HEK293T (cell line): ENCODE data around the gene PAQR4.
A peak's percentile ranks its signal among the peaks of the same experiment; 100 is the strongest.

Experiments
- CTCF ChIA-PET: fragments of 350-600 bp; formaldehyde crosslinking; extraction: SDS; loops from one replicate; lab custom pipeline; 2021; ENCODE audit warnings: antibody characterized with exemption, inconsistent platforms; lab: Yijun Ruan, JAX
- POLR2A ChIA-PET: fragments of 350-600 bp; formaldehyde crosslinking; extraction: SDS; loops from one replicate; lab custom pipeline; 2020; ENCODE audit warnings: antibody characterized with exemption, inconsistent platforms; lab: Yijun Ruan, JAX
- DNase-seq: peaks from one replicate; pipeline ENCODE4 v3.0.0; 2012; ENCODE audit warnings: mixed read lengths; ENCODE audit errors: extremely low spot score
- ARNT ChIP-seq: fragments of 450-650 bp; IDR thresholded peaks from 2 replicates; pipeline ENCODE4 v1.6.1; 2017; ENCODE audit warnings: mild to moderate bottlenecking
- BHLHE40 ChIP-seq: fragments of 450-650 bp; IDR thresholded peaks from 2 replicates; pipeline ENCODE4 v1.6.1; 2016; ENCODE audit warnings: mild to moderate bottlenecking, moderate library complexity, borderline replicate concordance
- CTBP1 ChIP-seq: fragments of 450-650 bp; IDR thresholded peaks from 2 replicates; pipeline ENCODE4 v1.6.1; 2016; ENCODE audit warnings: borderline replicate concordance
- ELF4 ChIP-seq: fragments of 450-650 bp; IDR thresholded peaks from 2 replicates; pipeline ENCODE4 v1.6.1; 2017; ENCODE audit warnings: antibody characterized with exemption
- FOXA1 ChIP-seq: fragments of 450-650 bp; IDR thresholded peaks from 2 replicates; pipeline ENCODE4 v1.6.1; 2016; ENCODE audit warnings: mild to moderate bottlenecking
- FOXK2 ChIP-seq: fragments of 450-650 bp; IDR thresholded peaks from 2 replicates; pipeline ENCODE4 v1.6.1; 2016; ENCODE audit warnings: mild to moderate bottlenecking
- FOXM1 ChIP-seq: fragments of 450-650 bp; IDR thresholded peaks from 2 replicates; pipeline ENCODE4 v1.6.1; 2017; ENCODE audit warnings: mild to moderate bottlenecking, borderline replicate concordance
- HDGF ChIP-seq: fragments of 450-650 bp; IDR thresholded peaks from 2 replicates; pipeline ENCODE4 v1.6.1; 2017; ENCODE audit warnings: antibody characterized with exemption, borderline replicate concordance
- L3MBTL2 ChIP-seq: fragments of 450-650 bp; conservative IDR thresholded peaks from 2 replicates; pipeline ENCODE4 v1.6.1; 2016; ENCODE audit warnings: mild to moderate bottlenecking
- LEF1 ChIP-seq: fragments of 450-650 bp; IDR thresholded peaks from 2 replicates; pipeline ENCODE4 v1.6.1; 2017; ENCODE audit warnings: mild to moderate bottlenecking, borderline replicate concordance
- NFRKB ChIP-seq: fragments of 450-650 bp; IDR thresholded peaks from 2 replicates; pipeline ENCODE4 v1.6.1; 2016; ENCODE audit warnings: mild to moderate bottlenecking, moderate library complexity
- SP1 ChIP-seq: fragments of 450-650 bp; IDR thresholded peaks from 2 replicates; pipeline ENCODE4 v1.6.1; 2017
- SUZ12 ChIP-seq: fragments of 450-650 bp; IDR thresholded peaks from 2 replicates; pipeline ENCODE4 v1.6.1; 2016; ENCODE audit warnings: mild to moderate bottlenecking
- TARDBP ChIP-seq: fragments of 450-650 bp; IDR thresholded peaks from 2 replicates; pipeline ENCODE4 v1.6.1; 2016
- ZNF384 ChIP-seq: fragments of 450-650 bp; IDR thresholded peaks from 2 replicates; pipeline ENCODE4 v1.6.1; 2016
- TF ChIP-seq, protein P1 (sequence below): fragments of 450-650 bp; IDR thresholded peaks from 2 replicates; pipeline ENCODE4 v1.6.1; 2016

PAQR4 gene

DNA sequence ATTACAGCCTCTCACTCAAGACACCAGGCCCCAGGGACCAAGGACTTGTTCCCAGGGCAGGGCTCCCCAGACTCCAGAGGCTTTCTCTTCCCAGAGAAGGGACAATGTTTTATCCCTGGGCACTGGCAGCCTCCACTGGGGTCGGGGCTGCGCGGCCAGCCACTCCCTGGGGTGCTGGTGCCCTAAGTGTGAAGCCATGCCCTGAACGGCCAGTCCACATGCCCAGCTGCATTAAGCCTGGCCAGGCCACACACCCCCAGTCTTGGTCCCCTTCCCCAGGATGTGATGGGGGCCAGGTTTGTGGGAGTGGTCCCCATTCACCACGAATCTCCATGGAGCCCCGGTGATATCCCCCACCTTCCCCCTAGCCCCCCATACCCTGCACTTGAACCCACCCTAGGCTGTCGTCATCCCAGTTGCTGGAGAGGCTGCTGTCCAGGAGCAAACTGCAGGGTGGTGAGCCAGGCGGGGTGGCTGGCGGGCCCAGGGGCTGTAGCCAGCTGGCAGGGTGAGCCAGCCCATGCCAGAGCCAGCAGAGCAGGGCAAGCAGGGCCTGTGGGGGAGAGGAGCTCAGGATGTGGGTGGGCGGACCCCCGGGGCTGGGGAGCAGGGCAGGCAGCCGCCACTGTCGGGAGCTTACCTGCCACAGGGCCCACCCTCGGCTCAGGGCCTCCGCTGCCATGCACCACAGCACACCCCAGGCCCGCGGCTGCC lies 4.6 kb downstream of the PAQR4 start:
- ChIA-PET POLR2A (interaction anchor here (0.7 to 2.5 kb wide), 3 partner anchors 10 to 146 kb away, joined by 3 to 12 read pairs (median 3); partner anchors contain the start of genes KREMEN2 and TNFRSF12A), CTCF (interaction anchor here (1.6 kb wide), 1 partner anchor 45 kb away, joined by 5 read pairs; no protein-coding TSS in a partner anchor)
- no peak for TF ChIP-seq FOXK2
- TF ChIP-seq TARDBP = no peak
- TF ChIP-seq FOXM1 = no peak
- no peak for TF ChIP-seq SUZ12
- DNase-seq = no peak

DNA sequence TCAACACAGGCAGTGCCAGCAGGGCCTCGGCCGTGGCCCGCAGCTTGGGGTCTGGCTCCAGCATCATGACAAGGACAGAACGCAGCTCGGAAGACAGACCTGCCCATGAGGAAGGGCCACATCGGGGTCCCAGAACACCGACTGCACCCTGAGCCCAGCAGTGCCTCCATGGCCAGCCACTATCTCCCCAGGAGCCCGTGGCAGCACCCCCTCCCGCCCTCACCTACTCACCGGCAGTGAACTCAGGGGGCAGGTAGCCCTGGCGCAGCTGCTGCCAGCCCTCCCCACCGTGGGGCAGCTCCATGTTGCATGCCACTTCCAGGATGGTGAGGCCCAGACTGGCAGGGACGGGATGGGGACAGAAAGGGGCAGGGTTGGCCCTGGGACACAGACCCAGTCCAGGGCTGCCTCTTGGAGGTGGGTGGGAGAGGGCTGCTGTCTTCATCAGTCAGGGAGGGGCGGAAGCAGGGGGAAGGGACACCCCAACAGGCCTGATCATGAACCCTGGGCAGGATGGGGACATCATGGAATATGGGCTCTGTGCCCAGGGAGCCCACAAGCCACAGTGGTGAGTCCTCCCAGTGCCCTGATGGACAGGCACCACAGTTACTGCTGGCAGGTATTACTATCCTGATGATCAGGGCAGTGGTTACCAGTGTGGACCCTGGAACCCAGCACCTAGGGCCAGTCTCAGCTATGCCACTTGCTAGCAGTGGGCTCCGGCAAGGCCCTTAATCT lies 5.3 kb downstream of the PAQR4 start:
- no peak for DNase-seq
- ChIA-PET CTCF (no interaction called here), POLR2A (interaction anchor here (1.0 to 3.9 kb wide), 3 partner anchors 10 to 45 kb away, joined by 3 to 12 read pairs (median 10); partner anchors contain the start of genes KREMEN2 and TNFRSF12A)
- TF ChIP-seq ARNT = no peak
- no peak for TF ChIP-seq FOXM1

DNA sequence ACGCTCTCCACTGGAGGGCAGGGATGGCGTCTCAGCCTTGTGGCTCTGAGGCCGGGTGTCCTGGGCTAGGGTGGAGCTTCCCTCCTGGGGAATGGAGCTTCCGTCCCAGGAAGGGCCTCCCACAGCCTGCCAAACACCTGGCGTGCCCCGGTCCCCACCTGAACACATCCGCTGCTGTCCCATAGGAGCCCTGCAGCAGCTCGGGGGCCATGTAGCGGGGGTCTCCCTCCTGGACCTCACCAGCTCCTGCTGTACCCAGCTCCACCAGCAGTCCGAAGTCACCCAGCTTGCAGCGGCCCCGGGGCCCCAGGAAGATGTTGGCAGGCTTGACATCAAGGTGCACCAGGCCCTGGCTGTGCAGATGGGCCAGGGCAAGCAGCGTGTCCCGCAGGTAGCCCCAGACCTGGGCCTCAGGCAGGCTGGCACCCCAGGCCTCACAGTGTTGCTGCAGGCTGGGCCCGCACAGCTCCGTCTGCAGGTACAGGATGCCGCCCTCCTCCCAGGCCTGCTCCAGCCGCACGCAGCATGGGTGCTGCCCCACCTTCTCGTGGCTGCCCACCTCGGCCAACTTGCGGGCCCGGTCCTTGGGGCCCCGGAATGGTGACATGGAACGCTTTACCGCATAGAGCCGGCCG lies 6.1 kb downstream of the PAQR4 start:
- CTCF ChIA-PET = no interaction called here
- no peak for DNase-seq
- no peak for TF ChIP-seq SUZ12
- no peak for TF ChIP-seq L3MBTL2
- TF ChIP-seq ZNF384 = no peak
- no peak for TF ChIP-seq LEF1
- POLR2A ChIA-PET = interaction anchor here (3.9 kb wide), 1 partner anchor 11 kb away, joined by 10 read pairs; the partner anchor contains the start of gene KREMEN2

DNA sequence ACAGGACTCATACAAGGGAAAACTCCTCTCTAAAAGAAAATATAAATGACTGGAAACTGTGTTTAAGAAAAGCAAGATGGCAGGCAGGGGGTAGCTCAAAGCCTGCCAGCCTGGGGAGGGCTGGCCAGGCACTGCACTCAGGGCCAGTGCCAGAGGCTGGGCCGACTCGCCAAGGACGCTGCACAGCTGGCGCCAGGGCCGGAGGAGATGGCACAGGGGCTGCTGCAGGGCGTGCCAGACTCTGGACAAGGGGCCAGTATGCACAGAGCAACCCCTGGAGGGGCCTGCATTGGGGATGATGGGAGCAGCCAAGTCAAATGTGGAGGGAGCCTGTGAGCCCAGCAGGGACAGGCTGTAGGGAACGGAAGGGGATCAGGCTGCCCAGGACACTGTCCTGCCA lies 7.1 kb downstream of the PAQR4 start:
- POLR2A ChIA-PET = interaction anchor here (0.8 to 3.9 kb wide), 2 partner anchors 12 to 44 kb away, joined by 3 to 10 read pairs; partner anchors contain the start of gene KREMEN2
- no peak for DNase-seq
- CTCF ChIA-PET = no interaction called here
- no peak for TF ChIP-seq L3MBTL2
- TF ChIP-seq CTBP1 = no peak
- no peak for TF ChIP-seq LEF1

DNA sequence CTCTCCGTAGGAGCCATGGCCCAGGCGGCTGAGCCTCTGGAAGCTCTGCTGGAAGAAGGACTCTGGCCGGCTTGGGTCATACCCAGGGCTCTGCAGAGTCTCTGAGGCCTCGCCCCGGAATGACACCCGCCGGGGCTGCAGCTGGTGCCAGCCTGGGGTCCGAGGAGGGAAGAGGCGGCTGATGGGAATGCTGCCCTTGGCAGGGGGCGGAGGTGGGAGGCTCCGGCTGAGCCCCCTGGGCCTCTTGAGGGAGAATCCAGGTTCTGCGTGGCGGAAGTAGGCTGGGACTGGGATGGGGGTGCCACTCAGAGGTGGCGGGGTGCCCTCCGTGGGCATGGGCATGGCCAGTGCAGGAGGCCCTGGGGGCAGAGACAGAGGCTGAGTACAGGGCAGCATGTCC lies 7.5 kb downstream of the PAQR4 start:
- TF ChIP-seq TARDBP = no peak
- TF ChIP-seq SUZ12 = no peak
- no peak for TF ChIP-seq FOXK2
- no peak for TF ChIP-seq CTBP1
- no peak for TF ChIP-seq LEF1
- no peak for TF ChIP-seq BHLHE40
- TF ChIP-seq NFRKB = no peak
- no peak for TF ChIP-seq ZNF384
- TF ChIP-seq ELF4 = no peak
- CTCF ChIA-PET = no interaction called here

DNA sequence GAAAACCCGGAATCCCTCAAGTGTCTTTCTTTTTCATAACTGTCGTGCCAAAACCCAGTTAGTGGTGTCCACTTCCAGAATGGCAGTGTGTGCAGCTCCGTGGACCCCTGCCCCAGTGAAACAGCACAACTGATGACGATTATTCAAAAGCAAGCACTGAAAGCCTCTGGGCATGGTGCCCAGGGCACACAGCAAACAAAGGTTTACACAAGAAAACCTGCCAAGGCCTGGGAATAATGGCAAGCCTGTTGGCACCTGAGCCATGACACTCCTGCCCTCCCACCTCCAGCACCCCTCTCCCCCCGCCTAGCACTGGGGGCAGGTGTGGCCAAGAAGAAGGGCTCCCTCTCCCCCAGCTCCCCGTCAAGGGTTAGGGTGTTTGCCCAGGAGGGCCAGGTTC lies 8.3 kb downstream of the PAQR4 start:
- ChIA-PET POLR2A (interaction anchor here (1.0 to 3.9 kb wide), 3 partner anchors 13 to 45 kb away, joined by 3 to 10 read pairs (median 6); partner anchors contain the start of genes KREMEN2 and TNFRSF12A), CTCF (no interaction called here)
- no peak for TF ChIP-seq FOXM1
- no peak for TF ChIP-seq CTBP1
- no peak for TF ChIP-seq ZNF384
- no peak for TF ChIP-seq ELF4
- no peak for TF ChIP-seq SP1
- no peak for TF ChIP-seq FOXK2
- no peak for TF ChIP-seq SUZ12
- TF ChIP-seq L3MBTL2 = no peak
- TF ChIP-seq ARNT = no peak
- TF ChIP-seq TARDBP = no peak
- no peak for TF ChIP-seq FOXA1
- no peak for TF ChIP-seq HDGF
- TF ChIP-seq BHLHE40 = no peak
- TF ChIP-seq, protein P1, sequence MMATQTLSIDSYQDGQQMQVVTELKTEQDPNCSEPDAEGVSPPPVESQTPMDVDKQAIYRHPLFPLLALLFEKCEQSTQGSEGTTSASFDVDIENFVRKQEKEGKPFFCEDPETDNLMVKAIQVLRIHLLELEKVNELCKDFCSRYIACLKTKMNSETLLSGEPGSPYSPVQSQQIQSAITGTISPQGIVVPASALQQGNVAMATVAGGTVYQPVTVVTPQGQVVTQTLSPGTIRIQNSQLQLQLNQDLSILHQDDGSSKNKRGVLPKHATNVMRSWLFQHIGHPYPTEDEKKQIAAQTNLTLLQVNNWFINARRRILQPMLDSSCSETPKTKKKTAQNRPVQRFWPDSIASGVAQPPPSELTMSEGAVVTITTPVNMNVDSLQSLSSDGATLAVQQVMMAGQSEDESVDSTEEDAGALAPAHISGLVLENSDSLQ = no peak
- TF ChIP-seq LEF1 = no peak
- TF ChIP-seq NFRKB = no peak
- no peak for DNase-seq

More for the DNA sequence above, 7.5 kb downstream of the PAQR4 start:
- POLR2A ChIA-PET = interaction anchor here (0.8 to 3.9 kb wide), 2 partner anchors 12 to 44 kb away, joined by 3 to 10 read pairs; partner anchors contain the start of gene KREMEN2
- DNase-seq = no peak

DNA sequence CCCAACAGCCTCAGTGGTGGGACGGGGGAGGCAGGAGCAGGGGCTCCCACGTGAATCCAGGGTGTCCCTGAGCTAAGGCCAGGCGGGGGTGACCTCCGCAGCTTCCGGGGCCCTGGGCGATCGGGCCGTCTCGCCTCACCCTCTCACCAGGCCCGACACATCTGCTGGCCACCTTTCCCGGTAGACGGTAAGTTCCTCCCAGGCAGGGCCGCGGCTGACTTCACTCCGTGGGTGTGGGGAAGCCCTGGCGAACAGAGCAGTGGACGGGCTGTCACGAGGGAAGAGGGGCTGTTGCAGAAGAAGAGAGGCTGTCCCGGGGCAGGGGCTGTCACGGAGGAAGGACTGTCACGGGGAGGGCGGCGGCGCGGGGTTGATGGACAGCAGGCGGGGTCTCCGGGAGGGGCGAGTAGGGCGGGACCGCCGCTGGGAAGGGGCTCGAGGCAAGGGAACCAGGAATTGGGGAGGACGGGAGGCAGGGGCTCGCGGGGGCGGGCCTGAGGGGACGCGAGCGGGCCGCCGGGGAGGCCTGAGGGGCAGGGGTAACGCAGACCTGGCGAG lies 10.6 kb downstream of the PAQR4 start:
- CTCF ChIA-PET = interaction anchor here (0.6 kb wide), 1 partner anchor 125 kb away, joined by 6 read pairs; no protein-coding TSS in a partner anchor
- no peak for TF ChIP-seq L3MBTL2
- TF ChIP-seq, protein P1 = peak; percentile 93
- DNase-seq = peak; percentile 32
- POLR2A ChIA-PET = interaction anchor here (0.6 to 3.5 kb wide), 24 partner anchors 8 to 112 kb away, joined by 3 to 40 read pairs (median 4); partner anchors contain the start of genes FLYWCH2, KREMEN2, PAQR4 and TNFRSF12A
